Measurements from ENCODE around the gene SMIM22. TPM values are rescaled to one million over a fixed set of nuclear protein-coding genes. Genes with fewer than 3 reads are reported as not detected.

The SMIM22 gene
- total RNA-seq, 4 donors from 2014 or later = not detected

DNA sequence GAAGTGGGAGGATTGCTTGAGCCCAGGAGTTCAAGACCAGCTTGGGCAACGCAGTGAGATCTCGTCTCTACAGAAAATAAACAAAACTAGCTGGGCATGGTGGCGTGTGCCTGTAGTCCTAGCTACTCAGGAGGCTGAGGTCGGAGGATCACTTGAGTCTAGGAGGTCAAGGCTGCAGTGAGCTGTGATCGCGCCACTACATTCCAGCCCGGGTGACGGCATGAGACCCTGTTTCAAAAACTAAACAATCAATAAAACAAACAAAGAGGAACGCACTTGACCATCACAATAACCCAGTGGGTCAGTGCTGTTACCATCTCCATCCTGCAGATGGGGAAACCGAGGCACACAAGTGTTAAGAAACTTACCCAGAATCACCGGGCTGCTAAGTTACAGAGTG is 41.9 kb upstream of the SMIM22 start:
- Histone ChIP-seq H3K36me3 (peaks cover 8 to 75% of the 10 kb centered on the region in 2 donors), H3K27ac (no peak overlapping the region), H3K27me3 (no peaks in the 10 kb centered on the region), H3K9me3 (no peaks in the 10 kb centered on the region), H3K4me3 (no peak overlapping the region), H3K4me1 (no peaks in the 10 kb centered on the region)
- TF ChIP-seq, protein P1, sequence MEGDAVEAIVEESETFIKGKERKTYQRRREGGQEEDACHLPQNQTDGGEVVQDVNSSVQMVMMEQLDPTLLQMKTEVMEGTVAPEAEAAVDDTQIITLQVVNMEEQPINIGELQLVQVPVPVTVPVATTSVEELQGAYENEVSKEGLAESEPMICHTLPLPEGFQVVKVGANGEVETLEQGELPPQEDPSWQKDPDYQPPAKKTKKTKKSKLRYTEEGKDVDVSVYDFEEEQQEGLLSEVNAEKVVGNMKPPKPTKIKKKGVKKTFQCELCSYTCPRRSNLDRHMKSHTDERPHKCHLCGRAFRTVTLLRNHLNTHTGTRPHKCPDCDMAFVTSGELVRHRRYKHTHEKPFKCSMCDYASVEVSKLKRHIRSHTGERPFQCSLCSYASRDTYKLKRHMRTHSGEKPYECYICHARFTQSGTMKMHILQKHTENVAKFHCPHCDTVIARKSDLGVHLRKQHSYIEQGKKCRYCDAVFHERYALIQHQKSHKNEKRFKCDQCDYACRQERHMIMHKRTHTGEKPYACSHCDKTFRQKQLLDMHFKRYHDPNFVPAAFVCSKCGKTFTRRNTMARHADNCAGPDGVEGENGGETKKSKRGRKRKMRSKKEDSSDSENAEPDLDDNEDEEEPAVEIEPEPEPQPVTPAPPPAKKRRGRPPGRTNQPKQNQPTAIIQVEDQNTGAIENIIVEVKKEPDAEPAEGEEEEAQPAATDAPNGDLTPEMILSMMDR (IDR thresholded peaks at IDR 0.05 in 4 of 5, conservative IDR thresholded peaks at IDR 0.05 in 1 of 5) = no peak
- TF ChIP-seq POLR2A (IDR thresholded peaks at IDR 0.05) = no peak
- DNase-seq (no peak), ATAC-seq (no peak)
- intact Hi-C loops (cut with DNase I; ENCODE audit: low total_unique reads) (no loop called here), in situ Hi-C loops (cut with MboI; ENCODE audit: low sequenced_read_pairs in 4 of 4) (no loop called here)

DNA sequence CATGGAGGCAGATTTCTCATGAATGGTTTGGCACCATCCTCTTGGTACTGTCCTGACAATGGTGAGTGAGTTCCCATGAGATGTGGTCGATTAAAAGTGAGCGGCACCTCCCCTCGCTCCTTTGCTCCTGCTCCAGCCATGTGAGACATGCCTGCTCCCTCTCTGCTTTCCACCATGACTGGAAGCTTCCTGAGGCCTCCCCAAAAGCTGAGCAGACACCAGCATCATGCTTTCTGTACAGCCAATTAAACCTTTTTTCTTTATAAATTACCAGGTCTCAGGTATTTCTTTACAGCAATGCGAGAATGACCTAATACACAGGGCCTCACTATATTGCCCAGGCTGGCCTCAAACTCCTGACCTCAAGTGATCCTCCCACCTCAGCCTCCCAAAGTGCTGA is 40.3 kb upstream of the SMIM22 start:
- Histone ChIP-seq H3K4me3 (no peak overlapping the region), H3K9me3 (no peaks in the 10 kb centered on the region), H3K27me3 (no peaks in the 10 kb centered on the region), H3K36me3 (peaks cover 12 to 91% of the 10 kb centered on the region in 2 donors), H3K27ac (no peak overlapping the region), H3K4me1 (no peaks in the 10 kb centered on the region)
- ATAC-seq = no peak
- intact Hi-C loops (cut with DNase I; ENCODE audit: low total_unique reads) (no loop called here), in situ Hi-C loops (cut with MboI; ENCODE audit: low sequenced_read_pairs in 4 of 4) (no loop called here)
- TF ChIP-seq, protein P1 (IDR thresholded peaks at IDR 0.05 in 4 of 5, conservative IDR thresholded peaks at IDR 0.05 in 1 of 5) = no peak
- no peak for TF ChIP-seq POLR2A (IDR thresholded peaks at IDR 0.05)
- DNase-seq = no peak

DNA sequence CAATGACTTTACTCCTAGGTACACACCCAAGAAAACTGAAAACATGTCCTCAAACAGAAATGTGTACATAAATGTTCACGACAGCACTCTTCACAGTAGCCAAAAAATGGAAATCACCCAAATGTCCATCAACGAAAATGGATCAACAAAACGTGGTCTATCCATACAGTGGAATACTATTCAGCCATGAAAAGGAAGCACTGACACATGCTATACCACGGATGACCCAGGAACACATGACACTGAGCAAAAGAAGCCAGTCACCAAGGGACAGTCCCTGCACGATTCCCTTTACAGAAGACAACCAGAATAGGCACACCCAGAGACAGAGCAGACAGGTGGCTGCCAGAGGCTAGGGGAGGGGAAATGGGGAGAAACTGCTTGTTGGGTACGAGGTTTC is 39.5 kb upstream of the SMIM22 start:
- in situ Hi-C loops (cut with MboI; ENCODE audit: low sequenced_read_pairs in 4 of 4) (no loop called here), intact Hi-C loops (cut with DNase I; ENCODE audit: low total_unique reads) (no loop called here)
- ATAC-seq (no peak), DNase-seq (no peak)
- Histone ChIP-seq H3K27me3 (no peaks in the 10 kb centered on the region), H3K27ac (no peak overlapping the region), H3K4me3 (no peak overlapping the region), H3K4me1 (no peaks in the 10 kb centered on the region), H3K9me3 (no peaks in the 10 kb centered on the region), H3K36me3 (peaks cover 12 to 99% of the 10 kb centered on the region in 2 donors)
- TF ChIP-seq POLR2A (IDR thresholded peaks at IDR 0.05) = no peak
- TF ChIP-seq, protein P1 (IDR thresholded peaks at IDR 0.05 in 4 of 5, conservative IDR thresholded peaks at IDR 0.05 in 1 of 5) = no peak

DNA sequence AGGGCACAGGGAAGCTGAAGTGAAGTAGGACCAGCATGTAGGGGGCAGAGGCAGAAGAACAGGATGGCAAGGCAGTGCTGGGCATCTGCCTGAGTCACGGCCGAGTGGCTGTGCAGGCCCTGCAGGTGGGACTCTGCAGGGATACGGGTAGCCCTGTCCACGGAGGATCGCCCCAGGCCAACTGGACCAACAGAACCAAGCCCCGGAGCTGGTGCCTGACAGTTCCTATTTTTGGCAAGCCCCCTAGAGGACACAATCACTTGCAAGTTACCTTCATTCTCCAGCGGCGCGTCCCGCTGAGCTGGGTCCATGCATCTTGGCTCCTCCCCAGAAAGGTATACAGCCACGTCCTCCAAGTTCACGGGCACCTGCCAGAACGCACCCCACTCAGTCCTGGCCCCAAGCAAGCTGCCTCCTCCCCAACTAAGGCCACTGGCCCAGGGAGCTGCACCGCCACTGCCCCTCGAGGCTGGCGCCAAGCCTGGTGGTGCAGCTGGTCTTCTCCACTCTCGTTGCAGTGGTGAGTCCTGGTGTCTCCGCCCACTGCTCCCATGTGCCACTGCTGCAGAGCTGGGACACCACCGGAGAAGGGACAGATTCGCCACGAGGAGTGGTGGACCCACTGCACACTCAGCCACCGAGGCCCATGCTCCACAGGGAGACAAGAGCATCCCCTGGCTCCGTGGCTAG is 34.8 kb upstream of the SMIM22 start:
- DNase-seq = no peak
- Histone ChIP-seq H3K36me3 (peaks cover 4 to 95% of the 10 kb centered on the region in 2 donors), H3K27me3 (no peaks in the 10 kb centered on the region)

More for the DNA sequence above, 34.8 kb upstream of the SMIM22 start:
- no peak overlapping the region for H3K4me3 ChIP-seq
- H3K9me3 ChIP-seq = no peaks in the 10 kb centered on the region
- no peak overlapping the region for H3K27ac ChIP-seq
- TF ChIP-seq, protein P1 (IDR thresholded peaks at IDR 0.05 in 4 of 5, conservative IDR thresholded peaks at IDR 0.05 in 1 of 5) = no peak
- intact Hi-C loops (cut with DNase I; ENCODE audit: low total_unique reads) (no loop called here), in situ Hi-C loops (cut with MboI; ENCODE audit: low sequenced_read_pairs in 4 of 4) (no loop called here)
- peaks cover 3 to 4% of the 10 kb centered on the region in 2 donors for H3K4me1 ChIP-seq
- ATAC-seq = no peak

Measured in gastrocnemius medialis (tissue), 4 donors.